ENCODE measurements around the gene RPS23.

DNA sequence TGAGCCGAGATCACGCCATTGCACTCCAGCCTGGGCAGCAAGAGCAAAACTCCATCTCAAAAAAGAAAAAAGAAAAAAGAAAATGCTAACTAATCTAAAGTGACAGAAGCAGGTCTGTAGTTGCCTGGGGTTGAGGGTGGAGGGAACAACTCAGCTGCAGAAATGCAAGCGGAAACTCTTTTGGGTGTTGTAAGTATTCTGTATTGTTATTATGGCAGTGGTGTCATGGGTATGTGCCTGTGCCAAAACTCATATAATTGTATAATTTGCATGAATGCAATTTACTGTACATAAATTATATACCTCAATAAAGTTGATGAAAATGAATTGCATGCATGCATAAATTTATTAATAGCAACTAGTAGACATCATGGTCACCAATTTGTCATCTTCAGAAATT is 23.0 kb upstream of the RPS23 start:
- TF ChIP-seq CTCF (conservative IDR thresholded peaks at IDR 0.05) (no peak), ZFX (IDR thresholded peaks at IDR 0.05) (no peak)

All from C4-2B (cell line).